NCI-H345 (cell line): Measurements from ENCODE around the gene ACAD9.
"Not testable (repeated sequence)": the region's sequence is repeated elsewhere in the genome, so short reads cannot be mapped to it uniquely, and the experiment has no call there.

Experiments
- DNase-seq: peaks from one replicate; lab custom pipeline; 2025; lab: John Stamatoyannopoulos, UW

Gene ACAD9

GRCh38 chr3:128895843-128896697 lies 16.6 kb downstream of the ACAD9 start:
- no peak for DNase-seq

GRCh38 chr3:128902426-128902825 lies 23.0 kb downstream of the ACAD9 start:
- no peak for DNase-seq

GRCh38 chr3:128903501-128903900 lies 24.1 kb downstream of the ACAD9 start:
- DNase-seq = no peak

GRCh38 chr3:128906031-128906803 lies 26.8 kb downstream of the ACAD9 start:
- no peak for DNase-seq

- DNase-seq = no peak
Measured at GRCh38 chr3:128906804-128907525, 27.5 kb downstream of the ACAD9 start.

GRCh38 chr3:128907706-128908445 lies 28.5 kb downstream of the ACAD9 start:
- no peak for DNase-seq

- no peak for DNase-seq
Measured at GRCh38 chr3:128908951-128909350, 29.5 kb downstream of the ACAD9 start.

- DNase-seq = no peak
Measured at GRCh38 chr3:128910006-128910405, 30.6 kb downstream of the ACAD9 start.

- no peak for DNase-seq
Measured at GRCh38 chr3:128911911-128912310, 32.5 kb downstream of the ACAD9 start.

GRCh38 chr3:128914966-128915645 lies 35.7 kb downstream of the ACAD9 start:
- no peak for DNase-seq

GRCh38 chr3:128917291-128917690 lies 37.9 kb downstream of the ACAD9 start:
- no peak for DNase-seq

GRCh38 chr3:128919988-128920387 lies 40.6 kb downstream of the ACAD9 start:
- no peak for DNase-seq

- no peak for DNase-seq
Measured at GRCh38 chr3:128922804-128923459, 43.5 kb downstream of the ACAD9 start.

GRCh38 chr3:128923576-128923975 lies 44.2 kb downstream of the ACAD9 start:
- no peak for DNase-seq

GRCh38 chr3:128923986-128924385 lies 44.6 kb downstream of the ACAD9 start:
- not testable (repeated sequence) for DNase-seq

- DNase-seq = no peak
Measured at GRCh38 chr3:128929364-128929763, 49.9 kb downstream of the ACAD9 start.

GRCh38 chr3:128931046-128931445 lies 51.6 kb downstream of the ACAD9 start:
- DNase-seq = no peak

- DNase-seq = no peak
Measured at GRCh38 chr3:128932516-128933212, 53.2 kb downstream of the ACAD9 start.

GRCh38 chr3:128933213-128933921 lies 53.9 kb downstream of the ACAD9 start:
- no peak for DNase-seq

- DNase-seq = no peak
Measured at GRCh38 chr3:128933922-128934253, 54.5 kb downstream of the ACAD9 start.
